WTC11 (cell line): ENCODE measurements around the gene MACROD2. TPM values are rescaled to one million over a fixed set of nuclear protein-coding genes. Genes with fewer than 3 reads are reported as not detected.

Source experiments
- ATAC-seq: fragments of 200-7000 bp; cut with Tn5 transposase; 2 replicates; pipeline ENCODE4 v1.10.0; 2021; ENCODE audit warnings: mild to moderate bottlenecking, moderate library complexity
- CTCF ChIA-PET: fragments of 300-600 bp; sonication (Branson Sonifier 250); formaldehyde crosslinking; loops from one replicate; lab custom pipeline; 2021; ENCODE audit warnings: antibody characterized with exemption; lab: Charles Lee
- POLR2A ChIA-PET: fragments of 350-600 bp; sonication (Branson Sonifier 250); formaldehyde crosslinking; loops from one replicate; lab custom pipeline; 2021; ENCODE audit warnings: antibody characterized with exemption; lab: Charles Lee
- DNase-seq: peaks from one replicate; pipeline ENCODE4 v3.0.0; 2021; ENCODE audit warnings: low spot score
- H3K27ac Mint-ChIP-seq: 2 replicates; pipeline ENCODE4 v1.8.0; 2021; ENCODE audit warnings: mixed read lengths
- H3K27me3 Mint-ChIP-seq: 2 replicates; pipeline ENCODE4 v1.8.0; 2021; ENCODE audit warnings: low read depth, mild to moderate bottlenecking, moderate library complexity, mixed read lengths
- H3K36me3 Mint-ChIP-seq: 2 replicates; pipeline ENCODE4 v1.8.0; 2021; ENCODE audit warnings: mixed read lengths
- H3K4me1 Mint-ChIP-seq: 2 replicates; pipeline ENCODE4 v1.8.0; 2022; ENCODE audit warnings: mixed read lengths
- H3K4me3 Mint-ChIP-seq: 2 replicates; pipeline ENCODE4 v1.8.0; 2021; ENCODE audit warnings: mild to moderate bottlenecking, moderate library complexity, mixed read lengths
- H3K9me3 Mint-ChIP-seq: 2 replicates; pipeline ENCODE4 v1.8.0; 2021; ENCODE audit warnings: mixed read lengths
- ATF2 ChIP-seq: sonication (generic); formaldehyde crosslinking; IDR thresholded peaks from 2 replicates; pipeline ENCODE4 v1.8.1; 2022; ENCODE audit warnings: low read depth, missing genetic modification reagents, borderline replicate concordance
- CDX4 ChIP-seq: fragments of 250-450 bp; sonication (Bioruptor Pico); IDR thresholded peaks from 2 replicates; pipeline ENCODE4 v1.9.0; 2021; ENCODE audit warnings: moderate library complexity, mild to moderate bottlenecking, inconsistent platforms, borderline replicate concordance
- CREM ChIP-seq: sonication (generic); formaldehyde crosslinking; IDR thresholded peaks from 2 replicates; pipeline ENCODE4 v1.8.1; 2022; ENCODE audit warnings: mild to moderate bottlenecking, missing genetic modification reagents, moderate library complexity
- CTCF ChIP-seq: fragments of 200-600 bp; IDR thresholded peaks from 2 replicates; pipeline ENCODE4 v1.8.0; 2022; ENCODE audit warnings: antibody characterized with exemption
- E2F1 ChIP-seq: sonication (generic); formaldehyde crosslinking; IDR thresholded peaks from 2 replicates; pipeline ENCODE4 v1.8.0; 2022; ENCODE audit warnings: mild to moderate bottlenecking, missing genetic modification reagents
- EMX1 ChIP-seq: fragments of 250-450 bp; sonication (Bioruptor Pico); IDR thresholded peaks from 2 replicates; pipeline ENCODE4 v1.8.0; 2021; ENCODE audit warnings: mild to moderate bottlenecking
- ERG ChIP-seq: fragments of 250-450 bp; sonication (Bioruptor Pico); IDR thresholded peaks from 2 replicates; pipeline ENCODE4 v1.8.0; 2021; ENCODE audit warnings: mild to moderate bottlenecking
- JAZF1 ChIP-seq: fragments of 250-450 bp; sonication (Bioruptor Pico); IDR thresholded peaks from 2 replicates; pipeline ENCODE4 v1.9.0; 2021; ENCODE audit warnings: moderate library complexity, mild to moderate bottlenecking, inconsistent platforms
- MYBL2 ChIP-seq: sonication (generic); formaldehyde crosslinking; IDR thresholded peaks from 2 replicates; pipeline ENCODE4 v1.8.1; 2023; ENCODE audit warnings: mild to moderate bottlenecking, moderate library complexity, missing genetic modification reagents
- NFE2L1 ChIP-seq: sonication (generic); formaldehyde crosslinking; IDR thresholded peaks from 2 replicates; pipeline ENCODE4 v1.8.1; 2023; ENCODE audit warnings: missing genetic modification reagents
- NR2C2 ChIP-seq: sonication (generic); formaldehyde crosslinking; IDR thresholded peaks from 2 replicates; pipeline ENCODE4 v1.8.0; 2022; ENCODE audit warnings: mild to moderate bottlenecking, missing genetic modification reagents
- NR3C1 ChIP-seq: sonication (generic); formaldehyde crosslinking; conservative IDR thresholded peaks from 2 replicates; pipeline ENCODE4 v1.8.1; 2023; ENCODE audit warnings: low read depth, mild to moderate bottlenecking, missing genetic modification reagents
- RORB ChIP-seq: fragments of 250-450 bp; sonication (Bioruptor Pico); IDR thresholded peaks from 2 replicates; pipeline ENCODE4 v1.9.0; 2021; ENCODE audit warnings: mild to moderate bottlenecking
- SOX15 ChIP-seq: fragments of 250-450 bp; sonication (Bioruptor Pico); IDR thresholded peaks from 2 replicates; pipeline ENCODE4 v1.9.0; 2021; ENCODE audit warnings: mild to moderate bottlenecking
- STAT6 ChIP-seq: sonication (generic); formaldehyde crosslinking; conservative IDR thresholded peaks from 2 replicates; pipeline ENCODE4 v1.8.1; 2023; ENCODE audit warnings: mild to moderate bottlenecking, low read depth, missing genetic modification reagents, moderate library complexity
- TEAD1 ChIP-seq: sonication (generic); formaldehyde crosslinking; IDR thresholded peaks from 2 replicates; pipeline ENCODE4 v1.8.0; 2022; ENCODE audit warnings: mild to moderate bottlenecking, missing genetic modification reagents
- USF2 ChIP-seq: sonication (generic); formaldehyde crosslinking; IDR thresholded peaks from 2 replicates; pipeline ENCODE4 v1.8.1; 2023; ENCODE audit warnings: mild to moderate bottlenecking, missing genetic modification reagents, moderate library complexity
- ZNF121 ChIP-seq: sonication (generic); formaldehyde crosslinking; IDR thresholded peaks from 2 replicates; pipeline ENCODE4 v1.8.0; 2023; ENCODE audit warnings: missing genetic modification reagents
- ZNF219 ChIP-seq: sonication (generic); formaldehyde crosslinking; IDR thresholded peaks from 2 replicates; pipeline ENCODE4 v1.8.0; 2023; ENCODE audit warnings: missing genetic modification reagents, mild to moderate bottlenecking, borderline replicate concordance
- ZNF281 ChIP-seq: sonication (generic); formaldehyde crosslinking; IDR thresholded peaks from 2 replicates; pipeline ENCODE4 v1.8.0; 2023; ENCODE audit warnings: mild to moderate bottlenecking, missing genetic modification reagents
- total RNA-seq: library from RNA; stranded (reverse); gene quantifications from 3 replicates; pipeline ENCODE4 v1.2.3, GENCODE V29; 2021

MACROD2 gene
- total RNA-seq, 1 experiment from 2014 or later = 4.1 TPM

GRCh38 chr20:14673164-14673563, 677.8 kb downstream of the MACROD2 start:
- peaks cover 9% of the 10 kb centered on the region for H3K9me3 Mint-ChIP-seq
- ATAC-seq (no peak), DNase-seq (no peak)
- TF ChIP-seq EMX1 (CRISPR knock-in tag) = no peak
- TF ChIP-seq STAT6 (CRISPR knock-in tag) = no peak
- no peak for TF ChIP-seq ZNF121 (CRISPR knock-in tag)
- no peak for TF ChIP-seq NFE2L1 (CRISPR knock-in tag)
- no peak for TF ChIP-seq ZNF219 (CRISPR knock-in tag)
- TF ChIP-seq E2F1 (CRISPR knock-in tag) = no peak
- no peak for TF ChIP-seq TEAD1
- no peak for TF ChIP-seq ATF2 (CRISPR knock-in tag)
- TF ChIP-seq ERG (CRISPR knock-in tag) = no peak
- H3K4me1 Mint-ChIP-seq = peaks cover 3% of the 10 kb centered on the region
- POLR2A ChIA-PET = no interaction called here
- H3K4me3 Mint-ChIP-seq = no peak overlapping the region
- no peaks in the 10 kb centered on the region for H3K27me3 Mint-ChIP-seq
- no peak overlapping the region for H3K27ac Mint-ChIP-seq
- H3K36me3 Mint-ChIP-seq = no peaks in the 10 kb centered on the region; the same call in 1 of the 2 replicates
- CTCF ChIA-PET = no interaction called here

- Mint-ChIP-seq H3K36me3 (no peaks in the 10 kb centered on the region; the same call in 1 of the 2 replicates), H3K9me3 (peaks cover 9% of the 10 kb centered on the region), H3K4me1 (peaks cover 22% of the 10 kb centered on the region), H3K27ac (no peak overlapping the region), H3K4me3 (no peak overlapping the region), H3K27me3 (no peaks in the 10 kb centered on the region)
- ATAC-seq = no peak
- CTCF ChIA-PET = no interaction called here
- TF ChIP-seq CREM (no peak), JAZF1 (CRISPR knock-in tag) (no peak), EMX1 (CRISPR knock-in tag) (no peak), ERG (CRISPR knock-in tag) (no peak), MYBL2 (no peak), CTCF (no peak), RORB (CRISPR knock-in tag) (no peak), ZNF121 (CRISPR knock-in tag) (no peak), SOX15 (CRISPR knock-in tag) (no peak), NR2C2 (no peak), USF2 (no peak), CDX4 (CRISPR knock-in tag) (no peak), NR3C1 (CRISPR knock-in tag) (no peak), ZNF281 (CRISPR knock-in tag) (no peak)
- DNase-seq = no peak
- POLR2A ChIA-PET = no interaction called here
These were observed 682.1 kb downstream of the MACROD2 start for GRCh38 chr20:14677455-14677854.
